Sigmoid colon (tissue), 7 donors: ENCODE measurements around the gene SDK2. TPM values are rescaled to one million over a fixed set of nuclear protein-coding genes. Genes with fewer than 3 reads are reported as not detected.

Source experiments
- DNase-seq: peaks from one replicate; pipeline ENCODE4 v3.0.0-alpha.2; 2019
- H3K27ac ChIP-seq, 4 donors: fragments of 200-600 bp; sonication (generic); one replicate each; pipeline ENCODE4 v1.5.1; 2016 to 2019; ENCODE audit warnings: mild to moderate bottlenecking in 1 of 4
- H3K27me3 ChIP-seq, 3 donors: fragments of 200-600 bp; sonication (generic); one replicate each; pipeline ENCODE4 v1.5.1; 2019; ENCODE audit warnings: mild to moderate bottlenecking in 1 of 3
- H3K36me3 ChIP-seq, 4 donors: fragments of 200-600 bp; sonication (generic); one replicate each; pipeline ENCODE4 v1.5.1; 2016 to 2019
- H3K4me1 ChIP-seq, 4 donors: fragments of 200-600 bp; sonication (generic); one replicate each; pipeline ENCODE4 v1.5.1; 2017 to 2019
- H3K4me3 ChIP-seq, 4 donors: fragments of 200-600 bp; sonication (generic); one replicate each; pipeline ENCODE4 v1.5.1; 2017 to 2019; ENCODE audit warnings: mild to moderate bottlenecking in 2 of 4, moderate library complexity in 1 of 4
- H3K9me3 ChIP-seq, 4 donors: fragments of 200-600 bp in 3 of 4; sonication (generic) in 3 of 4; one replicate each; pipeline versions ENCODE4 v1.5.1 to v1.6.1; 2013 to 2019
- EP300 ChIP-seq, 4 donors: sonication (generic); formaldehyde crosslinking; IDR thresholded peaks; one replicate each; pipeline ENCODE4 v1.6.1; 2017; ENCODE audit warnings: antibody characterized with exemption in 4 of 4
- POLR2A ChIP-seq, 2 donors: fragments of 450-650 bp; IDR thresholded peaks; one replicate each; pipeline ENCODE4 v1.6.1; 2016; ENCODE audit warnings: antibody characterized with exemption in 2 of 2, mild to moderate bottlenecking in 2 of 2, moderate library complexity in 2 of 2
- POLR2AphosphoS5 ChIP-seq, 4 donors: sonication (generic); formaldehyde crosslinking; IDR thresholded peaks; one replicate each; pipeline ENCODE4 v1.6.1; 2017; ENCODE audit warnings: antibody characterized with exemption in 4 of 4
- WGBS, 2 donors: extraction: QIAGEN DNeasy Blood & Tissue Kit; methylation state at CpG; one replicate each; pipeline ENCODE4 v1.1.7; 2013; 5-methylcytosine and 5-hydroxymethylcytosine counted together
- intact Hi-C: fragments of 100-400 bp; cut with DNase I; formaldehyde crosslinking; loops from one replicate; pipeline ENCODE4 v1.15.1; 2023
- polyA plus RNA-seq, 3 donors: library from polyadenylated mRNA; stranded (reverse); fragments of 200-250 nt; gene quantifications; one replicate each; pipeline ENCODE4 v1.2.3, GENCODE V29; 2013
- total RNA-seq, 4 donors: library from RNA; depleted of rRNA; stranded (reverse); fragments of >200 nt; gene quantifications; one replicate each; pipeline ENCODE4 v1.1.0, GENCODE V29; 2016
- TF ChIP-seq, protein P1 (sequence below), 4 experiments: fragments of 450-650 bp in 3 of 4; fragments of 200-600 bp in 1 of 4; IDR thresholded peaks; one replicate each; pipeline ENCODE4 v1.5.1; 2016 to 2019; ENCODE audit warnings: antibody characterized with exemption in 4 of 4, mild to moderate bottlenecking in 3 of 4, moderate library complexity in 2 of 4
- donor health status: healthy with polysubstance abuse.
- donor health status: Bipolar disorder and iron deficiency.
- donor health status: healthy.

SDK2 gene
- total and polyA plus RNA-seq, 7 donors = under 0.01 to 1.9 (median 0.71) TPM

DNA sequence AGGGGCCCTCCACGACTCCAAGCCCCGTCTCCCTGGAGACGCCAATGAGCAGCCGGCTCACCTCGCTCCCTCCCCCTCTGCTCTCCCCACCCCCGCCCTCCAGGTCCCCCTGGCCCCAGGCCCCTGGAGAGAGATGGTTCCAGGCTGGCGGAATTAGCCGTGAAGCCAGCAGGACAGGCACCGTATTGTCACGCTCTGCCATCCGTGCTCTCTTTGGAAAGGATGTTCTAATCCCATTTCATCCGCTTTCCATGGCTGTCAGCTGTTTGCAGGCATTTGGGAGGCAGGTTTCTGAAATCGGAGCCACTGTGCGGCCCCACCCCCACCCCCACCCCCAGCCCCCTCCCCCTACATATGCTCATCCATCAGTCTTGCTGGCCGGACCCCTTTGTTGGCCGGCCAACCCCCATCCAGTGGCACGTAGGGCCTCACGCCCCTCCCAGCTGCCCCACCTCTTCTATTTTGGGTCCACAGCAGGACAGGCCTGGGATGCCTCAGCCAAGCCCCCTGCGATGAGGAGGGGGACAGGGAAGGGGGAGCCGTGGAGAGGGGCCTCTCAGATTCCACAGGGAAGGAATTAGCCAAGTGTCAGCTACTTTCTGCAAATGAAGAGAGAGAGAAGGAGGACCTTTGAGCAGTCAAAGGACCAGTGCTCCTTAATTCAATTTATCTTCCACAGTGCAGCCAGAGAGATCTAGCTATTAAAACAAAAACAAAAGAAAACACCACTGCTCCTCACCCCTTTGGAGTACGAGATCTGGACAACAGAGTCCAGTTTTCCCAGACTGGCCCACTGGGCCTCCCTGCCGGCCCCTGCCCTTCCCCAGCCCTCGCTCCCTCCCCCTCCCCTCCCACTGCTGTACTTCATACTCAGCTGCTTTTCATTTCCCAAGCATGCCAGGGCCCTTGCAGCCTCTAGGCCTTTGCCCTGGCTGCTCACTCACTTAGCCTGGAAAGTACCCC is 30.7 kb downstream of the SDK2 start:
- peaks cover 0 to 21% (median 7%) of the 10 kb centered on the region in 3 donors for H3K27me3 ChIP-seq
- H3K4me3 ChIP-seq = no peak overlapping the region
- H3K36me3 ChIP-seq = no peaks in the 10 kb centered on the region
- no peak for DNase-seq
- TF ChIP-seq POLR2A (IDR thresholded peaks at IDR 0.05) (no peak), EP300 (IDR thresholded peaks at IDR 0.05) (no peak), POLR2AphosphoS5 (IDR thresholded peaks at IDR 0.05) (no peak)
- TF ChIP-seq, protein P1, sequence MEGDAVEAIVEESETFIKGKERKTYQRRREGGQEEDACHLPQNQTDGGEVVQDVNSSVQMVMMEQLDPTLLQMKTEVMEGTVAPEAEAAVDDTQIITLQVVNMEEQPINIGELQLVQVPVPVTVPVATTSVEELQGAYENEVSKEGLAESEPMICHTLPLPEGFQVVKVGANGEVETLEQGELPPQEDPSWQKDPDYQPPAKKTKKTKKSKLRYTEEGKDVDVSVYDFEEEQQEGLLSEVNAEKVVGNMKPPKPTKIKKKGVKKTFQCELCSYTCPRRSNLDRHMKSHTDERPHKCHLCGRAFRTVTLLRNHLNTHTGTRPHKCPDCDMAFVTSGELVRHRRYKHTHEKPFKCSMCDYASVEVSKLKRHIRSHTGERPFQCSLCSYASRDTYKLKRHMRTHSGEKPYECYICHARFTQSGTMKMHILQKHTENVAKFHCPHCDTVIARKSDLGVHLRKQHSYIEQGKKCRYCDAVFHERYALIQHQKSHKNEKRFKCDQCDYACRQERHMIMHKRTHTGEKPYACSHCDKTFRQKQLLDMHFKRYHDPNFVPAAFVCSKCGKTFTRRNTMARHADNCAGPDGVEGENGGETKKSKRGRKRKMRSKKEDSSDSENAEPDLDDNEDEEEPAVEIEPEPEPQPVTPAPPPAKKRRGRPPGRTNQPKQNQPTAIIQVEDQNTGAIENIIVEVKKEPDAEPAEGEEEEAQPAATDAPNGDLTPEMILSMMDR (IDR thresholded peaks at IDR 0.05) = no peak
- no peaks in the 10 kb centered on the region for H3K9me3 ChIP-seq
- no peaks in the 10 kb centered on the region for H3K4me1 ChIP-seq
- 68 to 86% methylated on average over 23 of the region's 23 CpGs for WGBS, 2 donors
- H3K27ac ChIP-seq = no peak overlapping the region
- intact Hi-C loops = no loop called here

DNA sequence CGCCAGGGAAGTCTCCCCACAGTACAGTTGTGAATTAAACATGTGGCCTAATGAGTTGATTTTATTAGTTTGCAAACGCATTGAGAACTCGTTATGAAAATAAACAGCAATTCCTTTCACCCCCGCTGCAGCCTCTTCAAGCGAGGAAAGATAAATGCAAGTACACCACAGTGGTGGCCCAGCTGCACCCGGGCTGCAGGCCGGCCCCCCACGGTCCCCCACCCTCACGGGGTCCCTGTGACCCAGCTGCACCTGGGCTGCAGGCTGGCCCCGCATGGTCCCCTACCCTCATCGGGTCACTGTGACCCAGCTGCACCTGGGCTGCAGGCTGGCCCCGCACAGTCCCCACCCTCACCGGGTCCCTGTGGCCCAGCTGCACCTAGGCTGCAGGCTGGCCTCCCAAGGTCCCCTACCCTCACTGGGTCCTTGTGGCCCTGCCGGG is 32.2 kb downstream of the SDK2 start:
- intact Hi-C loops = no loop called here
- 56 to 81% methylated on average over 14 of the region's 14 CpGs for WGBS, 2 donors
- H3K27me3 ChIP-seq = peaks cover 0 to 21% (median 7%) of the 10 kb centered on the region in 3 donors

DNA sequence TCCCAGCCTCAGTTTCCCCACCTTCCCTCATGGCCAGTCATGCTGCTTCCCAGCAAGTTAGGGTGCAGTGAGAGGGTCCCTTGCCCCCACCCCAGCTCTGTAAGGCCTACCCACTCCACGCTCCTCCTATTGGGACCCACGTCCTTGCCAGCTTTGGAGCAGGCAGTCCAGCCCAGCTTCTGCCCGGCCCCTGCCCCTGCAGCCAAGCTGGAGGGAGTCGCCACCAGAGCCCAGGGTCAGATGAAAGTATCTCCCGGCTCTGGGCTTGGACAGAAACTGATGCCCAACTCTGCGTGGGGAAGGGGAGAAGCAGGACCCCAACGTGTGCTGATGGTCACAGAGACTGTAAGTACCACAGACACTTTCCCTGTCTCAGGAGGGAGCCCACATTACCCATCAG is 32.6 kb downstream of the SDK2 start:
- DNase-seq = no peak
- TF ChIP-seq, protein P1 (IDR thresholded peaks at IDR 0.05) = no peak
- TF ChIP-seq POLR2A (IDR thresholded peaks at IDR 0.05) (no peak), POLR2AphosphoS5 (IDR thresholded peaks at IDR 0.05) (no peak), EP300 (IDR thresholded peaks at IDR 0.05) (no peak)
- Histone ChIP-seq H3K4me1 (no peaks in the 10 kb centered on the region), H3K4me3 (no peak overlapping the region), H3K27me3 (peaks cover 0 to 21% (median 7%) of the 10 kb centered on the region in 3 donors), H3K36me3 (no peaks in the 10 kb centered on the region), H3K27ac (no peak overlapping the region), H3K9me3 (no peaks in the 10 kb centered on the region)
- intact Hi-C loops = no loop called here
- WGBS, 2 donors = 85 to 94% methylated on average over 7 of the region's 7 CpGs

More for the DNA sequence above, 32.2 kb downstream of the SDK2 start:
- Histone ChIP-seq H3K9me3 (no peaks in the 10 kb centered on the region), H3K4me1 (no peaks in the 10 kb centered on the region), H3K36me3 (no peaks in the 10 kb centered on the region), H3K4me3 (no peak overlapping the region), H3K27ac (no peak overlapping the region)
- TF ChIP-seq, protein P1 (IDR thresholded peaks at IDR 0.05) = no peak
- no peak for TF ChIP-seq EP300 (IDR thresholded peaks at IDR 0.05)
- TF ChIP-seq POLR2A (IDR thresholded peaks at IDR 0.05) = no peak
- no peak for TF ChIP-seq POLR2AphosphoS5 (IDR thresholded peaks at IDR 0.05)
- no peak for DNase-seq

DNA sequence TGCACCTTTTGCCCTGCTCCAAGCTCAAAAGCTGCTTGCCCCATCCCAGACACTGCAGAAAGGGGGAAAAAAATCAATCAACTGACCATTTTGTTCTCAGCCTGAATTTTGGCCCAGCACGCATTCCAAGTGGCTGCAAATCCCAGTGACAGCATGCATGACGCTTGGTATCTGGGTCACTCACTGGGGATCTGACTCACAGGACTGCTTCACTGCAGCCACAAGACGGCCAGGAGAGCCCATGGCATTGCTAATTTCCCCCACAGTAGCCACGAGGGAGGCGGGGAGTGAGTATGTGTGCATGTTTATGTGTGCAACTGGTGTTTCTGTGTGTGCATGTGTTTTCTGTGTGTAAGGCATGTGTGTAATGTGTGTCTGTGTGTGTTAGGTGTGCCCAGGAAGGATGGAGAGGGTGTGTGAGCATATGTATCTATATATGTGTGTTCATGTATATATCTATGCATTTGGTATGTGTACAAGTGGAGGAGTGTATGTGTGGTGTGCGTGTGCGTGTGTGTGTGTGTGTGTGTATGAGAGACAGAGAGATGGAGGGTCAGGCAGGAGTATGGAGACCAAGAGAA is 33.8 kb downstream of the SDK2 start:
- no peaks in the 10 kb centered on the region for H3K9me3 ChIP-seq
- intact Hi-C loops = no loop called here
- no peak for DNase-seq
- H3K27me3 ChIP-seq = peaks cover 0 to 21% (median 7%) of the 10 kb centered on the region in 3 donors
- 86 to 87% methylated on average over 7 of the region's 7 CpGs for WGBS, 2 donors
- no peaks in the 10 kb centered on the region for H3K36me3 ChIP-seq
- no peaks in the 10 kb centered on the region for H3K4me1 ChIP-seq
- TF ChIP-seq, protein P1 (IDR thresholded peaks at IDR 0.05) = no peak
- TF ChIP-seq POLR2A (IDR thresholded peaks at IDR 0.05) = no peak
- TF ChIP-seq EP300 (IDR thresholded peaks at IDR 0.05) = no peak
- no peak for TF ChIP-seq POLR2AphosphoS5 (IDR thresholded peaks at IDR 0.05)
- no peak overlapping the region for H3K27ac ChIP-seq
- no peak overlapping the region for H3K4me3 ChIP-seq
